ENCODE results near the gene PRDM8. TPM values are rescaled to one million over a fixed set of nuclear protein-coding genes. Genes with fewer than 3 reads are reported as not detected.

Gene PRDM8
- total and polyA plus RNA-seq, 2 donors (not counting 1 experiment from before 2014, with no cell fraction given): 20.0 to 35.6 TPM

DNA sequence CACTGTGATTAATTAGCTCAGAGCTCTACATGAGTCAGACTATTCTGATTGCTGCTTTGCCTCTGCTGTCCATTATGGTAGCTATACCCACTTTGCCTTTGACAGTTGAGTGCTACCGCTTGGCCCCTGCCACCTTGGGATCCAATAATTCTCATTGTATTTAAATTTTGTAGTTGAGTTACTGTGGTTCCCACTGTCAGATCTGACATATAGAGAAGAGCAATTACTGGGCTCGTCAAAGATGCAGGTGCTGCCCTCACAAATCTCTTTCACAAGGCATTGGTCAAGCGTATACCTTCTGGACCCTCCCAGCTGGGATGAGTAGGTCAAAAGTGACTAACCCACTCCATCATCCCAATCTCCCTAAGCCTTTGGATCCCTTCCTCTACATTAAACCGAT, 18.3 kb upstream of the PRDM8 start:
- CTCF ChIA-PET: interaction anchor here (0.6 to 13.1 kb wide), 6 partner anchors 10 to 52 kb away, joined by 3 to 199 read pairs (median 4); partner anchors contain the start of gene PRDM8

DNA sequence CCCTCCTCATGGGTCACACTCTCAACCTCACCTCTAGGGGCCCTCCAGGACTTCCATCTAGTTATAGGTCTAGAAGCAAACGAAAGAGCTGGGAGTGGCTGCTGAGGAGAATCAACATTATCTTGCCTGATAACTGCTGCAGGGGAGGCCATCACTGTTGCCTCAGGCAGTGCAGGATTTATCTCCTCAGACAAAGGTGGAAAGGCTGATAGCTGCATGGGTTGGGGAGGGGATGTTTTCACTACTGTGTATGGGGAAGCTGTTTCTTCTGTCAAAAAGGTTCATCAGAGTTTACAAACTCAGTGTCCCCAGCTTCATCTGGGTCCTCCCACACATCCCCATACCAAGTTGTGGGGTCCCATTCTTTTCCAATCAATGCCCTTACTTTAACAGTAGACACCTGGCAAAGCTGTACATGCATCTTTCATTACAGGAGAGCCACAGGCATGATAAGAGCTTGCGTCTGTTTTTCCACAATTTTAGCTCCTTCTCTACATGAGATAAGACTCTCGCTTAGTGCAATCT, 17.6 kb upstream of the PRDM8 start:
- Histone ChIP-seq H3K36me3 (replicated peaks in 1 of 2; ENCODE audit: control extremely low read depth in 1 of 2, control insufficient read depth in 1 of 2, extremely low read depth in 1 of 2, insufficient read depth in 2 of 2, low read length in 1 of 2) (no peaks in the 10 kb centered on the region), H3K4me1 (ENCODE audit: control insufficient read depth in 2 of 2, insufficient read depth in 2 of 2, low read length in 2 of 2) (peaks cover 30% of the 10 kb centered on the region in 2 donors), H3K4me3 (ENCODE audit: control extremely low read depth in 1 of 5, extremely low read depth in 1 of 5, insufficient read depth in 1 of 5, low read depth in 2 of 5, low read length in 4 of 5) (no peak overlapping the region), H3K27ac (ENCODE audit: low read length in 2 of 2) (no peak overlapping the region), H2AFZ (ENCODE audit: insufficient read depth, low read depth, low read length, poor library complexity, severe bottlenecking) (no peak overlapping the region), H4K20me1 (ENCODE audit: control insufficient read depth, insufficient read depth, low read length, poor library complexity, severe bottlenecking) (no peaks in the 10 kb centered on the region), H3K79me2 (ENCODE audit: control insufficient read depth, insufficient read depth, low read length) (no peaks in the 10 kb centered on the region), H3K27me3 (replicated peaks in 1 of 4; ENCODE audit: control extremely low read depth in 1 of 4, control insufficient read depth in 3 of 4, insufficient read depth in 4 of 4, low read length in 3 of 4) (no peaks in the 10 kb centered on the region), H3K4me2 (replicated peaks; ENCODE audit: low read depth, low read length, poor library complexity, severe bottlenecking) (no peak overlapping the region), H3K9ac (ENCODE audit: low read length) (no peak overlapping the region), H3K9me3 (ENCODE audit: control extremely low read depth in 1 of 3, control insufficient read depth in 2 of 3, insufficient read depth in 1 of 3, low read length in 2 of 3) (peaks cover 0 to 7% (median 3%) of the 10 kb centered on the region in 3 donors)
- TF ChIP-seq EZH2 (IDR thresholded peaks at IDR 0.05; ENCODE audit: borderline replicate concordance, insufficient read depth, low read depth, low read length, poor library complexity, severe bottlenecking): no peak
- TF ChIP-seq, protein P1, sequence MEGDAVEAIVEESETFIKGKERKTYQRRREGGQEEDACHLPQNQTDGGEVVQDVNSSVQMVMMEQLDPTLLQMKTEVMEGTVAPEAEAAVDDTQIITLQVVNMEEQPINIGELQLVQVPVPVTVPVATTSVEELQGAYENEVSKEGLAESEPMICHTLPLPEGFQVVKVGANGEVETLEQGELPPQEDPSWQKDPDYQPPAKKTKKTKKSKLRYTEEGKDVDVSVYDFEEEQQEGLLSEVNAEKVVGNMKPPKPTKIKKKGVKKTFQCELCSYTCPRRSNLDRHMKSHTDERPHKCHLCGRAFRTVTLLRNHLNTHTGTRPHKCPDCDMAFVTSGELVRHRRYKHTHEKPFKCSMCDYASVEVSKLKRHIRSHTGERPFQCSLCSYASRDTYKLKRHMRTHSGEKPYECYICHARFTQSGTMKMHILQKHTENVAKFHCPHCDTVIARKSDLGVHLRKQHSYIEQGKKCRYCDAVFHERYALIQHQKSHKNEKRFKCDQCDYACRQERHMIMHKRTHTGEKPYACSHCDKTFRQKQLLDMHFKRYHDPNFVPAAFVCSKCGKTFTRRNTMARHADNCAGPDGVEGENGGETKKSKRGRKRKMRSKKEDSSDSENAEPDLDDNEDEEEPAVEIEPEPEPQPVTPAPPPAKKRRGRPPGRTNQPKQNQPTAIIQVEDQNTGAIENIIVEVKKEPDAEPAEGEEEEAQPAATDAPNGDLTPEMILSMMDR (IDR thresholded peaks at IDR 0.05): no peak
- ATAC-seq (ENCODE audit: low read depth) (no peak), DNase-seq (no peak)
- peaks cover 57% of the 10 kb centered on the region for H3K4me1 Mint-ChIP-seq
- H3K27ac Mint-ChIP-seq: peak overlapping the region; percentile 61
- intact Hi-C loops (cut with micrococcal nuclease): loop anchor here (5.0 to 10.0 kb wide), 2 partner anchors 37 to 695 kb away; no protein-coding TSS in a partner anchor
- WGBS (ENCODE audit: insufficient coverage): 84% methylated on average over 3 of the region's 3 CpGs
- ChIA-PET CTCF (interaction anchor here (0.6 to 13.1 kb wide), 4 partner anchors 19 to 52 kb away, joined by 3 to 199 read pairs (median 99); partner anchors contain the start of gene PRDM8), POLR2A (interaction anchor here (0.7 to 1.3 kb wide), 3 partner anchors 8 to 108 kb away, joined by 3 to 4 read pairs (median 3); no protein-coding TSS in a partner anchor)
- H3K9me3 Mint-ChIP-seq (ENCODE audit: insufficient read depth): peaks cover 1% of the 10 kb centered on the region
- no peak overlapping the region for H3K4me3 Mint-ChIP-seq
- H3K27me3 Mint-ChIP-seq: no peaks in the 10 kb centered on the region

More for the DNA sequence above, 18.3 kb upstream of the PRDM8 start:
- ATAC-seq (ENCODE audit: low read depth) (no peak), DNase-seq (no peak)
- POLR2A ChIA-PET: no interaction called here
- Histone ChIP-seq H4K20me1 (ENCODE audit: control insufficient read depth, insufficient read depth, low read length, poor library complexity, severe bottlenecking) (no peaks in the 10 kb centered on the region), H3K27me3 (replicated peaks in 1 of 4; ENCODE audit: control extremely low read depth in 1 of 4, control insufficient read depth in 3 of 4, insufficient read depth in 4 of 4, low read length in 3 of 4) (no peaks in the 10 kb centered on the region), H3K4me1 (ENCODE audit: control insufficient read depth in 2 of 2, insufficient read depth in 2 of 2, low read length in 2 of 2) (peaks cover 36 to 37% of the 10 kb centered on the region in 2 donors), H3K9ac (ENCODE audit: low read length) (no peak overlapping the region), H3K9me3 (ENCODE audit: control extremely low read depth in 1 of 3, control insufficient read depth in 2 of 3, insufficient read depth in 1 of 3, low read length in 2 of 3) (peaks cover 0 to 7% (median 3%) of the 10 kb centered on the region in 3 donors), H2AFZ (ENCODE audit: insufficient read depth, low read depth, low read length, poor library complexity, severe bottlenecking) (no peak overlapping the region), H3K36me3 (replicated peaks in 1 of 2; ENCODE audit: control extremely low read depth in 1 of 2, control insufficient read depth in 1 of 2, extremely low read depth in 1 of 2, insufficient read depth in 2 of 2, low read length in 1 of 2) (no peaks in the 10 kb centered on the region), H3K79me2 (ENCODE audit: control insufficient read depth, insufficient read depth, low read length) (no peaks in the 10 kb centered on the region), H3K4me2 (replicated peaks; ENCODE audit: low read depth, low read length, poor library complexity, severe bottlenecking) (no peak overlapping the region), H3K27ac (ENCODE audit: low read length in 2 of 2) (no peak overlapping the region), H3K4me3 (ENCODE audit: control extremely low read depth in 1 of 5, extremely low read depth in 1 of 5, insufficient read depth in 1 of 5, low read depth in 2 of 5, low read length in 4 of 5) (no peak overlapping the region)
- intact Hi-C loops (cut with micrococcal nuclease): no loop called here
- H3K4me3 Mint-ChIP-seq: no peak overlapping the region
- TF ChIP-seq, protein P1 (IDR thresholded peaks at IDR 0.05): no peak
- no peak for TF ChIP-seq EZH2 (IDR thresholded peaks at IDR 0.05; ENCODE audit: borderline replicate concordance, insufficient read depth, low read depth, low read length, poor library complexity, severe bottlenecking)
- H3K27ac Mint-ChIP-seq: peak overlapping the region; percentile 12
- peaks cover 1% of the 10 kb centered on the region for H3K9me3 Mint-ChIP-seq (ENCODE audit: insufficient read depth)
- peaks cover 57% of the 10 kb centered on the region for H3K4me1 Mint-ChIP-seq
- WGBS (ENCODE audit: insufficient coverage): 93% methylated on average over 3 of the region's 4 CpGs
- H3K27me3 Mint-ChIP-seq: no peaks in the 10 kb centered on the region
